ENCODE measurements around the gene COL2A1.

The COL2A1 gene

DNA sequence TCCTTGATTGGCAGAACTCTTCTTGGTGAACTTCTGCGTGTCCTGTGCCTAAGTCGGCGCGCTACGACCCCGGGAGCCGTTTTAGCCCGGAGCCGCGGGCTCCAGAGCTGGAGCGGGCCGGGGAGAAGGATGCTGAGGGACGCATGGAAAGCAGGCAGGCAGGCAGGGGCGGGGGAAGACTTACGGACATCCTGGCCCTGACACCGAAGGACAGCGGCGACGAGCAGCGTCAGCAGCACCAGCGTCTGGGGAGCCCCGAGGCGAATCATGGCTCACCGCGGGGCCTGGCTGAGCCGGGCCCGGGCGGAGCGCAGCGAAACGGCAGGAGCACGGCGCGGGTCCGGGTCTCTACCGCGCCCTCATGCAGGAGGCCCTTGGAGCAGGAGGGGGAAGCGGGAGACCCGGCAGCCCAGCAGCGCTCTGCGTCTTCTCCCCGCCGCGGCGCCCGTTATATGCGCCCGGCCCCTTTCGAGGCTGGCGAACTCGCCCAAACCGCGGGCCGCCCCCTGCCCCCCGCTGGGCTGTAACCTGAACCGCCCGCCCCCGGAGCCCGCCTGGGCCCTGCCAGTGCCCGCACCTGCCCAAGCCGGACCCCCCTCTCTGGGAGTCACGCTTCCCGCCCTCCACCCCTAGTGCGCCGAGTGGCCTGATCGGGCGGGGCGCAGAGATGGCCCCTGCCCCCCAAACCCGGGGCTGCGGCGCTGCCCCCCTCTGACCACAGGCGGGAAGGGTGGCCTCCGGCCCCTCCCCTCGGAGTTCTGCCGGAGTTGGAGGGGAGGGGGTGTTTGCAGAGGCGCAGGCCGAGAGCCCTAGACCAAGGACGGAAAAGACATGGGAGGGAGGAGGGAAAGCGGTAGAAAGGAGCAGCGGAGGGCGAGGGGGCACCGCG is at the start of gene COL2A1:
Gene COL2A1 (minus strand): TSS at position 424 of the 889 bp plus-strand sequence. CDS start 155 bp downstream, at position 269.
- no peak for DNase-seq (ENCODE audit: low read depth)

- DNase-seq (ENCODE audit: low read depth), result no peak
Observed at GRCh38 chr12:48053883-48054282, 49.6 kb upstream of the COL2A1 start.

GRCh38 chr12:48053122-48053521 is 48.8 kb upstream of the COL2A1 start:
- no peak for DNase-seq (ENCODE audit: low read depth)

GRCh38 chr12:48051681-48052080 is 47.4 kb upstream of the COL2A1 start:
- DNase-seq (ENCODE audit: low read depth), result no peak

- DNase-seq (ENCODE audit: low read depth), result no peak
Observed at GRCh38 chr12:48050174-48050573, 45.9 kb upstream of the COL2A1 start.

GRCh38 chr12:48045965-48046518 is 41.8 kb upstream of the COL2A1 start:
- DNase-seq (ENCODE audit: low read depth), result no peak

DNA sequence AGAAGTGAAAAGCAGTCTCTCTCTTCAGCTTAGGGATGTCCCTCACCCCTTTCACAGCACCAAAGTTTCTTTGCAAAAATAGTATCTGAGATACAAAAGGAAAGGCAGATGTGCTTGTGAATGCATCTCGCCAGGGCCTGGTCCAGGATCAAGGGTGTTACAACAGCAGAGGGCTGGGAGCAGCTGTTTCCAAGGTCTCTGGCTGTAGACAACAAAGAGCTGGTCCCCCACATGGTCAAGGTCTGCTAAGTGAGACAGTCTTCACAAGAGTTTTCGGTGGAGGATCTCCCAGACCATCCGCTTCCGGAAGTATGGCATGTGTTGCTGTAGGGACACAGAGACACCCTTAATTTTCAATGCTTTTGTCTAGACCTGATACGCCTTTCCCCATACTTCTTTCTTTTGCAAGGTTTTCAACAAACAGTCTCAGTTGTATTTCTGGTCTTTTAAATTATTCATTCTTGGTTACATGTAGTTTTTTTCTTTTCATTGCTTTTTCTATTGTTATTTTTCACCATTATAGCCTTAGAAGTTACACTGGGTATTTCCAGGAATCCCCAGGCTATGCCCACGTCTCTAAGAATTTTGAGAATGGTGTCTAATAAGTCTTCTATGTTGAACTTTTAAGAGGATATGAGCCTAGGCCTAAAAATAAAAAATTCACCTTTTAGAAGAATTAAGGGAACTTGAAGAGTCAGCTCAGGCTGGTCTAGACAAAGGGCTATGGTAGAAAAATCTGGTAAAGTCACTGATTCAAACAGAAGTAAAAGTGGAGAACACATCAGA is 41.0 kb upstream of the COL2A1 start:
- no peak for DNase-seq (ENCODE audit: low read depth)

GRCh38 chr12:48044396-48044795 is 40.1 kb upstream of the COL2A1 start:
- no peak for DNase-seq (ENCODE audit: low read depth)

GRCh38 chr12:48043771-48044170 is 39.5 kb upstream of the COL2A1 start:
- no peak for DNase-seq (ENCODE audit: low read depth)

GRCh38 chr12:48041591-48042423 is 37.5 kb upstream of the COL2A1 start:
- no peak for DNase-seq (ENCODE audit: low read depth)

GRCh38 chr12:48040354-48040753 is 36.1 kb upstream of the COL2A1 start:
- no peak for DNase-seq (ENCODE audit: low read depth)

- DNase-seq (ENCODE audit: low read depth), result no peak
Observed at GRCh38 chr12:48039151-48039550, 34.9 kb upstream of the COL2A1 start.

- DNase-seq (ENCODE audit: low read depth), result no peak
Observed at GRCh38 chr12:48038085-48038484, 33.8 kb upstream of the COL2A1 start.

GRCh38 chr12:48037267-48037915 is 33.1 kb upstream of the COL2A1 start:
- DNase-seq (ENCODE audit: low read depth), result no peak

DNA sequence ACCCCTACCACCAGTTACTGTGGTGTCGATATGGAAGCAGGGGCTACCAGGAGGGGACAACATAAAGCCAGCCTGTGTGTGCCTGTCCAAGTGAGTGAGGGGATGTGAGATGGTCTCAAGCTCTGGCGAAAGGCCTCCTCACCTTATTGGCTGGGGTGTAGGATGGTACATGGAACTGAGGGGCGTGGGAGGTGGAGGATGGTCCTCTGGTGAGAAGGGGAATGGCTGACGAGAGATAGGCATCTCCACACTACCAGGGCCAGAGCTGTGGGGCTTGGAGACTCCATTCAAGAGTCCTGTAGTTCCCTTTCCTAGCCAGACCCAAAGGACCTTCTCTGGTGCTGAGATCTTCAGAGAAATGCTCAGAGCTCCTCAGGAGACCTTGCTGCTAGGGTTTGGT is 32.5 kb upstream of the COL2A1 start:
- DNase-seq (ENCODE audit: low read depth), result no peak

GRCh38 chr12:48034835-48035805 is 30.8 kb upstream of the COL2A1 start:
- no peak for DNase-seq (ENCODE audit: low read depth)

- no peak for DNase-seq (ENCODE audit: low read depth)
Observed at GRCh38 chr12:48033451-48033850, 29.2 kb upstream of the COL2A1 start.

GRCh38 chr12:48032597-48032996 is 28.3 kb upstream of the COL2A1 start:
- DNase-seq (ENCODE audit: low read depth), result no peak

- no peak for DNase-seq (ENCODE audit: low read depth)
Observed at GRCh38 chr12:48031135-48031960, 27.1 kb upstream of the COL2A1 start.

Measured in T-helper 22 cell (primary cell).